Liver (tissue), 9 donors: ENCODE measurements around the gene CFAP206. TPM values are rescaled to one million over a fixed set of nuclear protein-coding genes. Genes with fewer than 3 reads are reported as not detected.

Experiments used
- DNase-seq: peaks from one replicate; pipeline ENCODE4 v3.0.0-alpha.2; 2017; ENCODE audit warnings: low spot score
- H3K27ac ChIP-seq, 2 donors: one replicate each; pipeline ENCODE4 v1.7.0; 2013; ENCODE audit warnings: inconsistent platforms in 2 of 2, low read length in 2 of 2, control low read depth in 1 of 2, low read depth in 1 of 2, mild to moderate bottlenecking in 1 of 2
- H3K27me3 ChIP-seq, 4 donors: one replicate each; pipeline versions ENCODE4 v1.6.1 to v1.7.0; 2013; ENCODE audit warnings: low read length in 3 of 4, inconsistent platforms in 1 of 4, mild to moderate bottlenecking in 1 of 4, moderate library complexity in 1 of 4; ENCODE audit not compliant: control insufficient read depth in 4 of 4, insufficient read depth in 4 of 4
- H3K36me3 ChIP-seq, 4 donors: one replicate each; pipeline versions ENCODE4 v1.6.1 to v1.7.0; 2013; ENCODE audit warnings: low read length in 3 of 4, mild to moderate bottlenecking in 3 of 4, low read depth in 1 of 4, moderate library complexity in 1 of 4; ENCODE audit not compliant: control insufficient read depth in 4 of 4, insufficient read depth in 3 of 4
- H3K4me1 ChIP-seq, 4 donors: one replicate each; pipeline versions ENCODE4 v1.6.1 to v1.7.0; 2013; ENCODE audit warnings: low read length in 3 of 4, mild to moderate bottlenecking in 3 of 4, moderate library complexity in 1 of 4; ENCODE audit not compliant: control insufficient read depth in 4 of 4, insufficient read depth in 4 of 4
- H3K4me3 ChIP-seq, 3 donors: one replicate each; pipeline versions ENCODE4 v1.6.1 to v1.7.0; 2013; ENCODE audit warnings: low read length in 3 of 3, control low read depth in 1 of 3, low read depth in 1 of 3, mild to moderate bottlenecking in 1 of 3
- H3K9ac ChIP-seq, 2 donors: one replicate each; pipeline ENCODE4 v1.7.0; 2013; ENCODE audit warnings: low read length in 2 of 2, mild to moderate bottlenecking in 2 of 2, moderate library complexity in 2 of 2, control low read depth in 1 of 2, low read depth in 1 of 2
- H3K9me3 ChIP-seq, 4 donors: one replicate each; pipeline versions ENCODE4 v1.6.1 to v1.7.0; 2013; ENCODE audit warnings: low read length in 3 of 4; ENCODE audit not compliant: control insufficient read depth in 4 of 4
- ATF3 ChIP-seq: IDR thresholded peaks from 2 replicates; pipeline ENCODE4 v1.6.1; 2016; ENCODE audit warnings: antibody characterized with exemption
- CTCF ChIP-seq: fragments of 150-350 bp; IDR thresholded peaks from 2 replicates; pipeline ENCODE4 v1.5.1; 2017; ENCODE audit warnings: improper control_type of control experiment, low read depth, low read length; ENCODE audit not compliant: missing input control
- EGR1 ChIP-seq, 2 donors: IDR thresholded peaks; 2 replicates each; pipeline ENCODE4 v1.6.1; 2016 to 2018; ENCODE audit warnings: antibody characterized with exemption in 2 of 2, low read depth in 2 of 2
- HNF4G ChIP-seq: IDR thresholded peaks from 2 replicates; pipeline ENCODE4 v1.6.1; 2016; ENCODE audit warnings: antibody characterized with exemption
- JUND ChIP-seq, 2 donors: IDR thresholded peaks; 2 replicates each; pipeline ENCODE4 v1.6.1; 2016; ENCODE audit warnings: antibody characterized with exemption in 2 of 2
- NR2F2 ChIP-seq: IDR thresholded peaks from 2 replicates; pipeline ENCODE4 v1.6.1; 2016; ENCODE audit warnings: antibody characterized with exemption
- SP1 ChIP-seq: IDR thresholded peaks from 2 replicates; pipeline ENCODE4 v1.6.1; 2018; ENCODE audit warnings: antibody characterized with exemption, mild to moderate bottlenecking
- TAF1 ChIP-seq: conservative IDR thresholded peaks from 2 replicates; pipeline ENCODE4 v1.6.1; 2016; ENCODE audit warnings: antibody characterized with exemption, mild to moderate bottlenecking
- ZBTB33 ChIP-seq: IDR thresholded peaks from 2 replicates; pipeline ENCODE4 v1.6.1; 2016; ENCODE audit warnings: antibody characterized with exemption
- WGBS: extraction: QIAGEN DNeasy Blood & Tissue Kit; methylation state at CpG from one replicate; pipeline ENCODE4 v1.1.7; 2013; 5-methylcytosine and 5-hydroxymethylcytosine counted together
- polyA plus RNA-seq, 2 donors: library from polyadenylated mRNA; stranded (reverse) in 1 of 2; unstranded in 1 of 2; fragments of 200-250 nt in 1 of 2; fragments of >200 nt in 1 of 2; fragmentation: Nextera tagmentation in 1 of 2; extraction: Ambion mirVana in 1 of 2; gene quantifications; one replicate each; pipeline versions ENCODE4 v1.2.1 to v1.2.3, GENCODE V29; 2013 to 2015
- total RNA-seq, 2 donors: library from RNA; depleted of rRNA; stranded (reverse); fragments of >200 nt; gene quantifications; one replicate each; pipeline ENCODE4 v1.2.3, GENCODE V29; 2014
- donor health status: healthy.
- donor health status: healthy.
- donor health status: healthy.
- donor health status: healthy.
- donor health status: healthy.

CFAP206 gene
- total and polyA plus RNA-seq, 4 donors = 0.08 to 0.42 (median 0.11) TPM; not detected in 1

GRCh38 chr6:87472525-87473418 lies 65.0 kb downstream of the CFAP206 start, which contains the start of gene SLC35A1 (continued):
- TF ChIP-seq ATF3 = no peak
- no peak for TF ChIP-seq HNF4G
- TF ChIP-seq EGR1 (IDR thresholded peaks at IDR 0.05; ENCODE audit: low read depth in 2 of 2) = peak; percentile 79 to 91
- TF ChIP-seq JUND (IDR thresholded peaks at IDR 0.05) = no peak

- H3K4me3 ChIP-seq = peak overlapping the region; percentile 65 to 98 (median 72)
- WGBS = under 1% methylated on average over 15 of the region's 15 CpGs
- no peaks in the 10 kb centered on the region for H3K9me3 ChIP-seq
- peaks cover 1 to 12% (median 7%) of the 10 kb centered on the region in 4 donors for H3K4me1 ChIP-seq
- no peaks in the 10 kb centered on the region for H3K27me3 ChIP-seq
- H3K36me3 ChIP-seq = peaks cover 0 to 2% (median under 1%) of the 10 kb centered on the region in 4 donors
- peak overlapping the region; percentile 67 to 97 for H3K9ac ChIP-seq
- peak overlapping the region; percentile 89 to 98 for H3K27ac ChIP-seq
- no peak for TF ChIP-seq JUND (IDR thresholded peaks at IDR 0.05)
- TF ChIP-seq TAF1 = peak; percentile 49
- no peak for DNase-seq
Observed at GRCh38 chr6:87473419-87473903, 65.7 kb downstream of the CFAP206 start.

- WGBS = 87% methylated on average over 3 of the region's 3 CpGs
- H3K36me3 ChIP-seq = peaks cover 0 to 8% (median 2%) of the 10 kb centered on the region in 4 donors
- H3K27me3 ChIP-seq = no peaks in the 10 kb centered on the region
- no peaks in the 10 kb centered on the region for H3K9me3 ChIP-seq
- no peaks in the 10 kb centered on the region for H3K4me1 ChIP-seq
- no peak overlapping the region for H3K4me3 ChIP-seq
- H3K27ac ChIP-seq = no peak overlapping the region
- no peak for DNase-seq
- TF ChIP-seq HNF4G (no peak), ZBTB33 (no peak), CTCF (no peak), SP1 (no peak), TAF1 (no peak)
- no peak overlapping the region for H3K9ac ChIP-seq
Observed at GRCh38 chr6:87481931-87482330, 74.2 kb downstream of the CFAP206 start.

GRCh38 chr6:87482366-87482765 lies 74.6 kb downstream of the CFAP206 start:
- H3K9ac ChIP-seq = no peak overlapping the region
- H3K9me3 ChIP-seq = no peaks in the 10 kb centered on the region
- WGBS = 77% methylated on average over 4 of the region's 4 CpGs
- H3K27me3 ChIP-seq = no peaks in the 10 kb centered on the region
- peaks cover 0 to 8% (median 2%) of the 10 kb centered on the region in 4 donors for H3K36me3 ChIP-seq
- no peak overlapping the region for H3K27ac ChIP-seq
- TF ChIP-seq EGR1 (IDR thresholded peaks at IDR 0.05; ENCODE audit: low read depth in 2 of 2) (no peak), NR2F2 (no peak)
- no peak for DNase-seq
- H3K4me1 ChIP-seq = no peaks in the 10 kb centered on the region
- H3K4me3 ChIP-seq = no peak overlapping the region
